CD4-positive, alpha-beta memory T cell (primary cell): ENCODE data around the gene DPYSL5. TPM values are rescaled to one million over a fixed set of nuclear protein-coding genes. Genes with fewer than 3 reads are reported as not detected.

Source experiments
- CTCF ChIA-PET: fragments of 350-600 bp; sonication (Branson Sonifier 250); formaldehyde crosslinking; loops from one replicate; lab custom pipeline; 2021; ENCODE audit warnings: inconsistent platforms; ENCODE audit not compliant: partially characterized antibody; lab: Charles Lee
- POLR2A ChIA-PET: fragments of 350-600 bp; sonication (Branson Sonifier 250); formaldehyde crosslinking; loops from one replicate; lab custom pipeline; 2021; ENCODE audit not compliant: partially characterized antibody; lab: Charles Lee
- DNase-seq, 5 donors: peaks; one replicate each; pipeline versions ENCODE4 v3.0.0 to v3.0.0-alpha.2; 2020 to 2022; ENCODE audit warnings: mixed read lengths in 1 of 5
- H3K27ac ChIP-seq: one replicate; pipeline ENCODE4 v1.7.0; 2013; ENCODE audit warnings: low read depth, low read length
- H3K27me3 ChIP-seq: 2 replicates; pipeline ENCODE4 v1.7.0; 2013; ENCODE audit warnings: mild to moderate bottlenecking, low read length, moderate library complexity; ENCODE audit not compliant: insufficient read depth
- H3K36me3 ChIP-seq: 2 replicates; pipeline ENCODE4 v1.7.0; 2013; ENCODE audit warnings: mild to moderate bottlenecking, low read length, moderate library complexity; ENCODE audit not compliant: insufficient read depth
- H3K4me1 ChIP-seq: 2 replicates; pipeline ENCODE4 v1.7.0; 2013; ENCODE audit warnings: mild to moderate bottlenecking, low read length, moderate library complexity; ENCODE audit not compliant: insufficient read depth
- H3K4me3 ChIP-seq, 2 donors: one replicate each; pipeline ENCODE4 v1.7.0; 2013; ENCODE audit warnings: low read length in 2 of 2, mild to moderate bottlenecking in 1 of 2
- H3K9me3 ChIP-seq, 2 donors: one replicate each; pipeline ENCODE4 v1.7.0; 2013; ENCODE audit warnings: low read length in 2 of 2, control low read depth in 1 of 2; ENCODE audit not compliant: control insufficient read depth in 1 of 2
- H3K27ac Mint-ChIP-seq, 7 donors: one replicate each; pipeline ENCODE4 v1.8.0; 2020 to 2021; ENCODE audit warnings: mixed read lengths in 7 of 7, mild to moderate bottlenecking in 6 of 7, inconsistent platforms in 3 of 7, moderate library complexity in 3 of 7
- H3K27me3 Mint-ChIP-seq, 2 donors: one replicate each; pipeline ENCODE4 v1.8.0; 2020 to 2021; ENCODE audit warnings: mixed read lengths in 2 of 2
- H3K36me3 Mint-ChIP-seq, 2 donors: one replicate each; pipeline ENCODE4 v1.8.0; 2020 to 2021; ENCODE audit warnings: mixed read lengths in 2 of 2, inconsistent platforms in 1 of 2, mild to moderate bottlenecking in 1 of 2
- H3K4me1 Mint-ChIP-seq, 4 donors: one replicate each; pipeline ENCODE4 v1.8.0; 2020 to 2021; ENCODE audit warnings: mixed read lengths in 4 of 4, mild to moderate bottlenecking in 1 of 4
- H3K4me3 Mint-ChIP-seq, 8 donors: one replicate each; pipeline ENCODE4 v1.8.0; 2020 to 2021; ENCODE audit warnings: mixed read lengths in 8 of 8, mild to moderate bottlenecking in 7 of 8, moderate library complexity in 6 of 8, inconsistent platforms in 3 of 8
- H3K9me3 Mint-ChIP-seq, 8 donors: one replicate each; pipeline ENCODE4 v1.8.0; 2020 to 2021; ENCODE audit warnings: mixed read lengths in 8 of 8, mild to moderate bottlenecking in 5 of 8, inconsistent platforms in 3 of 8, moderate library complexity in 1 of 8
- intact Hi-C: fragments of 100-400 bp; cut with micrococcal nuclease; formaldehyde crosslinking; loops from one replicate; pipeline ENCODE4 v1.15.1; 2023
- polyA plus RNA-seq, 2 donors: library from polyadenylated mRNA; unstranded; fragments of 300-500 nt; fragmentation: Illumina TruSeq; gene quantifications; one replicate each; pipeline ENCODE4 v1.2.3, GENCODE V29; 2021
- total RNA-seq, 2 experiments: library from RNA; stranded (reverse); gene quantifications; one replicate each; pipeline ENCODE4 v1.2.3, GENCODE V29; 2021

DPYSL5 gene
- total and polyA plus RNA-seq, 4 experiments from 2014 or later = not detected

GRCh38 chr2:26974352-26974751 is 126.4 kb downstream of the DPYSL5 start:
- Mint-ChIP-seq H3K4me1 (peaks cover 8 to 20% (median 14%) of the 10 kb centered on the region in 4 donors), H3K27ac (no peak overlapping the region), H3K36me3 (no peaks in the 10 kb centered on the region), H3K9me3 (peaks cover 0 to 1% (median 0%) of the 10 kb centered on the region in 8 donors), H3K4me3 (no peak overlapping the region), H3K27me3 (no peaks in the 10 kb centered on the region)
- Histone ChIP-seq H3K4me1 (peaks cover 15% of the 10 kb centered on the region), H3K27ac (no peak overlapping the region), H3K4me3 (no peak overlapping the region), H3K9me3 (no peaks in the 10 kb centered on the region), H3K27me3 (no peaks in the 10 kb centered on the region), H3K36me3 (no peaks in the 10 kb centered on the region)
- CTCF ChIA-PET = no interaction called here
- no peak for DNase-seq
- intact Hi-C loops = loop anchor here (5.0 kb wide), 1 partner anchor 58 kb away; the partner anchor contains the start of gene TMEM214
- POLR2A ChIA-PET = no interaction called here

- DNase-seq = no peak
- ChIA-PET CTCF (interaction anchor here (1.0 to 1.5 kb wide), 3 partner anchors 10 to 328 kb away, joined by 3 to 9 read pairs (median 6); no protein-coding TSS in a partner anchor), POLR2A (no interaction called here)
- no peaks in the 10 kb centered on the region for H3K27me3 ChIP-seq
- no peaks in the 10 kb centered on the region for H3K9me3 ChIP-seq
- H3K36me3 Mint-ChIP-seq = no peaks in the 10 kb centered on the region
- no peaks in the 10 kb centered on the region for H3K36me3 ChIP-seq
- no peak overlapping the region for H3K4me3 Mint-ChIP-seq
- intact Hi-C loops = no loop called here
- peaks cover 8% of the 10 kb centered on the region for H3K4me1 ChIP-seq
- H3K27ac Mint-ChIP-seq = peak overlapping the region in 1 of 7 donors; percentile 53
- H3K27me3 Mint-ChIP-seq = no peaks in the 10 kb centered on the region
- H3K4me3 ChIP-seq = no peak overlapping the region
- peaks cover 4 to 13% (median 9%) of the 10 kb centered on the region in 4 donors for H3K4me1 Mint-ChIP-seq
- no peak overlapping the region for H3K27ac ChIP-seq
- no peaks in the 10 kb centered on the region for H3K9me3 Mint-ChIP-seq
These were observed 127.2 kb downstream of the DPYSL5 start for GRCh38 chr2:26975102-26975501.

DNA sequence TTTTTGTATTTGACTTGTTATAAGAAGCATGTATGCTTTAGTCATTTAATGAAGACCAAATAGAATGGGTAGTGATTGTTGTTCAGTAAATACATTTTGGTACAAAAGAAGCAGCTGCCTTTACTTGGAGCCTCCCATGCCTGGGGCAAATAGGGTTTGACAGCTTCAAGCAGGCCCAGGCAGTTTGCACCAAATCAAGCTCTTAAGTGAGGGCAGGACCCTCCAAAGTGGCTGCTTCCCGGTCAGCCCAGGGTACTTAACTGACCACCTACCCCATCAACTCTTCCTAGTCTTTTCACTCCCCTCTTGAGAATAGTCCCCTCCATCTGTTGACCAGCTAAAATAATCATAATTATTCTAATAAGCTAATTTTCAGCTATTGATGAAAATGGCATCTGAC is 127.7 kb downstream of the DPYSL5 start:
- H3K27me3 Mint-ChIP-seq = no peaks in the 10 kb centered on the region
- ChIA-PET POLR2A (no interaction called here), CTCF (interaction anchor here (0.6 to 1.5 kb wide), 4 partner anchors 10 to 327 kb away, joined by 3 to 9 read pairs (median 4); no protein-coding TSS in a partner anchor)
- H3K4me1 Mint-ChIP-seq = peaks cover 4 to 11% (median 8%) of the 10 kb centered on the region in 4 donors
- no peaks in the 10 kb centered on the region for H3K9me3 Mint-ChIP-seq
- Histone ChIP-seq H3K27me3 (no peaks in the 10 kb centered on the region), H3K36me3 (no peaks in the 10 kb centered on the region), H3K4me1 (peaks cover 7% of the 10 kb centered on the region), H3K4me3 (no peak overlapping the region), H3K27ac (no peak overlapping the region), H3K9me3 (no peaks in the 10 kb centered on the region)
- DNase-seq = no peak
- peak overlapping the region in 1 of 7 donors; percentile 46 for H3K27ac Mint-ChIP-seq
- intact Hi-C loops = no loop called here
- no peak overlapping the region for H3K4me3 Mint-ChIP-seq
- H3K36me3 Mint-ChIP-seq = no peaks in the 10 kb centered on the region

GRCh38 chr2:26976237-26976636 is 128.3 kb downstream of the DPYSL5 start:
- no peak overlapping the region for H3K4me3 Mint-ChIP-seq
- H3K4me3 ChIP-seq = no peak overlapping the region
- H3K27ac ChIP-seq = no peak overlapping the region
- H3K27me3 ChIP-seq = no peaks in the 10 kb centered on the region
- intact Hi-C loops = no loop called here
- H3K27ac Mint-ChIP-seq = no peak overlapping the region
- no peak for DNase-seq
- no peaks in the 10 kb centered on the region for H3K36me3 ChIP-seq
- POLR2A ChIA-PET = no interaction called here
- peaks cover 3% of the 10 kb centered on the region for H3K4me1 ChIP-seq
- H3K4me1 Mint-ChIP-seq = peaks cover under 1 to 7% (median 5%) of the 10 kb centered on the region in 4 donors
- no peaks in the 10 kb centered on the region for H3K9me3 ChIP-seq
- H3K36me3 Mint-ChIP-seq = no peaks in the 10 kb centered on the region
- H3K27me3 Mint-ChIP-seq = no peaks in the 10 kb centered on the region
- no peaks in the 10 kb centered on the region for H3K9me3 Mint-ChIP-seq
- CTCF ChIA-PET = interaction anchor here (0.6 to 1.5 kb wide), 3 partner anchors 14 to 327 kb away, joined by 3 to 9 read pairs (median 6); no protein-coding TSS in a partner anchor

- no peak overlapping the region for H3K4me3 ChIP-seq
- no peaks in the 10 kb centered on the region for H3K36me3 Mint-ChIP-seq
- H3K27me3 ChIP-seq = no peaks in the 10 kb centered on the region
- peaks cover 0 to 2% (median 1%) of the 10 kb centered on the region in 4 donors for H3K4me1 Mint-ChIP-seq
- no peaks in the 10 kb centered on the region for H3K9me3 ChIP-seq
- H3K27me3 Mint-ChIP-seq = no peaks in the 10 kb centered on the region
- ChIA-PET POLR2A (no interaction called here), CTCF (interaction anchor here (1.1 to 3.3 kb wide), 3 partner anchors 15 to 214 kb away, joined by 3 to 13 read pairs (median 4); no protein-coding TSS in a partner anchor)
- no peak overlapping the region for H3K27ac Mint-ChIP-seq
- H3K4me1 ChIP-seq = no peaks in the 10 kb centered on the region
- intact Hi-C loops = no loop called here
- no peaks in the 10 kb centered on the region for H3K9me3 Mint-ChIP-seq
- H3K4me3 Mint-ChIP-seq = no peak overlapping the region
- DNase-seq = no peak
- no peak overlapping the region for H3K27ac ChIP-seq
- H3K36me3 ChIP-seq = no peaks in the 10 kb centered on the region
These were observed 129.1 kb downstream of the DPYSL5 start for GRCh38 chr2:26977012-26977411.

DNA sequence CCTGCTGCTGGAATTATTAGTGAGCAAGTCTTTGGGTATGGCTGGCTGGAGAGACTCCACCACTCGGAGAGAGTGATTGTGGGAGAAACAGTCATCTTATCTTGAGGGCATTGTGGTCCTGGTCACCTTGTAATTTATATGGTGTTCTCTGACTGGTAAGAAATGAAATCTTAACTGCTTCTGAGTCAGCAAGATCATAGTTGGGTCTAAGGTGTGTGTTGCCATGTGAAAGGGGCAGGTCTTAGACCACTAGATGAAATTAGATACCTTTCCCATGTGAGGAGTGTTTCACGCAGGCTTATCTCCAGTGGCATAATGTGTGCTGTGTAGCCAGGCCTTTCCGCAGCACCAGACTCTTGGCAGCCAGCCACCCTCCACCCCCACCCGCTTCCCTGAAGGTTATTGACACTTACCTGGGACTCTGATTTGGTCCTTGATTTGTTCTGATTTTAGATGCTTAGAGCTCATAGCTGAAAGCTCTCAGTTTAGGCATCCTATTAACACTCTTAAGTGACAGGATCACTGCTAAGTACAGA is 130.2 kb downstream of the DPYSL5 start:
- H3K27me3 ChIP-seq = no peaks in the 10 kb centered on the region
- ChIA-PET CTCF (interaction anchor here (0.6 to 3.3 kb wide), 5 partner anchors 16 to 288 kb away, joined by 3 to 13 read pairs (median 3); no protein-coding TSS in a partner anchor), POLR2A (no interaction called here)
- no peaks in the 10 kb centered on the region for H3K4me1 ChIP-seq
- no peak for DNase-seq
- no peaks in the 10 kb centered on the region for H3K9me3 Mint-ChIP-seq
- H3K27ac Mint-ChIP-seq = peak overlapping the region in 1 of 7 donors; percentile 38
- H3K36me3 ChIP-seq = no peaks in the 10 kb centered on the region
- H3K27ac ChIP-seq = no peak overlapping the region
- no peaks in the 10 kb centered on the region for H3K9me3 ChIP-seq
- H3K27me3 Mint-ChIP-seq = no peaks in the 10 kb centered on the region
- H3K4me3 ChIP-seq = no peak overlapping the region
- peaks cover 0 to 4% (median under 1%) of the 10 kb centered on the region in 4 donors for H3K4me1 Mint-ChIP-seq
- intact Hi-C loops = no loop called here
- no peak overlapping the region for H3K4me3 Mint-ChIP-seq
- no peaks in the 10 kb centered on the region for H3K36me3 Mint-ChIP-seq

- H3K36me3 ChIP-seq = no peaks in the 10 kb centered on the region
- Mint-ChIP-seq H3K27ac (no peak overlapping the region), H3K27me3 (no peaks in the 10 kb centered on the region), H3K9me3 (no peaks in the 10 kb centered on the region), H3K36me3 (no peaks in the 10 kb centered on the region), H3K4me1 (peaks cover 0 to 4% (median under 1%) of the 10 kb centered on the region in 4 donors), H3K4me3 (no peak overlapping the region)
- no peak overlapping the region for H3K4me3 ChIP-seq
- no peaks in the 10 kb centered on the region for H3K9me3 ChIP-seq
- POLR2A ChIA-PET = no interaction called here
- intact Hi-C loops = no loop called here
- H3K27ac ChIP-seq = no peak overlapping the region
- H3K4me1 ChIP-seq = no peaks in the 10 kb centered on the region
- CTCF ChIA-PET = interaction anchor here (3.3 kb wide), 1 partner anchor 18 kb away, joined by 13 read pairs; no protein-coding TSS in a partner anchor
- DNase-seq = no peak
- no peaks in the 10 kb centered on the region for H3K27me3 ChIP-seq
These were observed 131.8 kb downstream of the DPYSL5 start for GRCh38 chr2:26979741-26980140.
